Measurements from ENCODE around the gene PARD3.

- TF ChIP-seq CREB1 (CRISPR knock-in tag; IDR thresholded peaks at IDR 0.05) (no peak), USF2 (CRISPR knock-in tag; IDR thresholded peaks at IDR 0.05) (no peak), ZNF219 (CRISPR knock-in tag; IDR thresholded peaks at IDR 0.05; ENCODE audit: borderline replicate concordance) (no peak), TEAD4 (CRISPR knock-in tag; IDR thresholded peaks at IDR 0.05) (no peak), CBFB (CRISPR knock-in tag; IDR thresholded peaks at IDR 0.05; ENCODE audit: low read depth) (no peak), NR1H2 (CRISPR knock-in tag; IDR thresholded peaks at IDR 0.05) (no peak), TP53 (CRISPR knock-in tag; IDR thresholded peaks at IDR 0.05) (no peak), GABPB1 (CRISPR knock-in tag; IDR thresholded peaks at IDR 0.05) (no peak), ZBTB21 (CRISPR knock-in tag; IDR thresholded peaks at IDR 0.05; ENCODE audit: borderline replicate concordance) (no peak), NFATC4 (CRISPR knock-in tag; IDR thresholded peaks at IDR 0.05) (no peak)
- TF ChIP-seq, protein P1, sequence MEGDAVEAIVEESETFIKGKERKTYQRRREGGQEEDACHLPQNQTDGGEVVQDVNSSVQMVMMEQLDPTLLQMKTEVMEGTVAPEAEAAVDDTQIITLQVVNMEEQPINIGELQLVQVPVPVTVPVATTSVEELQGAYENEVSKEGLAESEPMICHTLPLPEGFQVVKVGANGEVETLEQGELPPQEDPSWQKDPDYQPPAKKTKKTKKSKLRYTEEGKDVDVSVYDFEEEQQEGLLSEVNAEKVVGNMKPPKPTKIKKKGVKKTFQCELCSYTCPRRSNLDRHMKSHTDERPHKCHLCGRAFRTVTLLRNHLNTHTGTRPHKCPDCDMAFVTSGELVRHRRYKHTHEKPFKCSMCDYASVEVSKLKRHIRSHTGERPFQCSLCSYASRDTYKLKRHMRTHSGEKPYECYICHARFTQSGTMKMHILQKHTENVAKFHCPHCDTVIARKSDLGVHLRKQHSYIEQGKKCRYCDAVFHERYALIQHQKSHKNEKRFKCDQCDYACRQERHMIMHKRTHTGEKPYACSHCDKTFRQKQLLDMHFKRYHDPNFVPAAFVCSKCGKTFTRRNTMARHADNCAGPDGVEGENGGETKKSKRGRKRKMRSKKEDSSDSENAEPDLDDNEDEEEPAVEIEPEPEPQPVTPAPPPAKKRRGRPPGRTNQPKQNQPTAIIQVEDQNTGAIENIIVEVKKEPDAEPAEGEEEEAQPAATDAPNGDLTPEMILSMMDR (IDR thresholded peaks at IDR 0.05): no peak
These were observed 66.7 kb downstream of the PARD3 start for GRCh38 chr10:34748357-34748756.
